Transverse colon (tissue), 4 donors: Measurements from ENCODE around the gene PPP3R2. TPM values are rescaled to one million over a fixed set of nuclear protein-coding genes. Genes with fewer than 3 reads are reported as not detected.
"Not testable (repeated sequence)": the region's sequence is repeated elsewhere in the genome, so short reads cannot be mapped to it uniquely, and the experiment has no call there.

Source experiments
- DNase-seq: peaks from one replicate; pipeline ENCODE4 v3.0.0-alpha.2; 2019
- H3K27ac ChIP-seq, 4 donors: fragments of 200-600 bp; sonication (generic); 2 replicates each; pipeline ENCODE4 v1.5.1; 2016 to 2018; ENCODE audit warnings: inconsistent platforms in 4 of 4
- H3K27me3 ChIP-seq: fragments of 200-600 bp; sonication (generic); 2 replicates; pipeline ENCODE4 v1.5.1; 2017; ENCODE audit warnings: inconsistent platforms
- H3K36me3 ChIP-seq, 4 donors: fragments of 200-600 bp; sonication (generic); 2 replicates each; pipeline ENCODE4 v1.5.1; 2017 to 2019; ENCODE audit warnings: inconsistent platforms in 4 of 4
- H3K4me1 ChIP-seq, 4 donors: fragments of 200-600 bp; sonication (generic); 2 replicates each; pipeline ENCODE4 v1.5.1; 2017 to 2020; ENCODE audit warnings: inconsistent platforms in 4 of 4
- H3K4me3 ChIP-seq, 4 donors: fragments of 200-600 bp; sonication (generic); 1 replicate in 1 of 4; 2 replicates in 3 of 4; pipeline versions ENCODE4 v1.5.1 to v1.6.1; 2017 to 2019; ENCODE audit warnings: inconsistent platforms in 4 of 4
- H3K9me3 ChIP-seq, 2 donors: fragments of 200-600 bp; sonication (generic); 2 replicates each; pipeline ENCODE4 v1.5.1; 2017 to 2019; ENCODE audit warnings: inconsistent platforms in 2 of 2
- EP300 ChIP-seq: sonication (generic); formaldehyde crosslinking; IDR thresholded peaks from one replicate; pipeline ENCODE4 v1.6.1; 2017; ENCODE audit warnings: antibody characterized with exemption, low read depth
- POLR2A ChIP-seq: fragments of 450-650 bp; IDR thresholded peaks from one replicate; pipeline ENCODE4 v1.6.1; 2016; ENCODE audit warnings: antibody characterized with exemption, mild to moderate bottlenecking, moderate library complexity
- POLR2AphosphoS5 ChIP-seq, 3 donors: sonication (generic); formaldehyde crosslinking; IDR thresholded peaks; one replicate each; pipeline ENCODE4 v1.6.1; 2016; ENCODE audit warnings: antibody characterized with exemption in 3 of 3
- WGBS, 2 donors: methylation state at CpG; one replicate each; pipeline ENCODE4 v1.1.5; 2018; ENCODE audit warnings: low coverage in 1 of 2; 5-methylcytosine and 5-hydroxymethylcytosine counted together
- in situ Hi-C, 4 donors: fragments of 200-750 bp; cut with MboI; loops; one replicate each; pipeline versions ENCODE4 v1.15.0 to v1.15.1; 2017; ENCODE audit warnings: low sequenced_read_pairs in 3 of 4, low pct_ligation_motif_present in 1 of 4, low pct_unique_long_range_greater_than_20kb in 1 of 4
- intact Hi-C: fragments of 100-400 bp; cut with DNase I; formaldehyde crosslinking; loops from one replicate; pipeline ENCODE4 v1.15.1; 2023; ENCODE audit warnings: low total_unique reads
- total RNA-seq, 4 donors: library from RNA; depleted of rRNA; stranded (reverse); fragments of >200 nt; gene quantifications; one replicate each; pipeline ENCODE4 v1.1.0, GENCODE V29; 2016
- TF ChIP-seq, protein P1 (sequence below), 5 experiments: fragments of 200-600 bp in 3 of 5; fragments of 450-650 bp in 2 of 5; sonication (generic) in 3 of 5; IDR thresholded peaks; 1 replicate in 2 of 5; 2 replicates in 3 of 5; pipeline ENCODE4 v1.5.1; 2016 to 2017; ENCODE audit warnings: antibody characterized with exemption in 5 of 5, inconsistent platforms in 3 of 5, mild to moderate bottlenecking in 2 of 5, moderate library complexity in 1 of 5

The PPP3R2 gene
- total RNA-seq, 4 donors from 2014 or later: not detected

DNA sequence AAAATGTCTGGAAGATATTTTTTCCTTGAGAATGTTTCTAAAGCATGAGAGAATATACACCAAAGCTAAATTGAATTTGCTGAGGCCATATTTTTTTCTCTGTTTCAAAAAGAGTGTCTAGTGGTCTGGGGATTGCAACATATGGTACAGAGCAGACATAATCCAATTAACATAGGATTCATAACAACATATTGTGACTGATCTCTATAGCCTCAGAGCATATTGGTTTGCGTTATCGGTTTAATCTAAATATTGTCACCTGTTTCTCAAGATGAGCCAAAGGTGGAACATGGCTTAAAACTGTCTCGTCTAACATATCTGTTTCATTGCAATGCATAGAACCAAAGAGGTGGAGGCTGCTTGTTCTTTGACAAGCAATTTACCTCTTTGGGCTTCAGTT, 3.9 kb downstream of the PPP3R2 start:
- Histone ChIP-seq H3K27ac (no peak overlapping the region), H3K9me3 (no peaks in the 10 kb centered on the region), H3K27me3 (no peaks in the 10 kb centered on the region), H3K36me3 (no peaks in the 10 kb centered on the region), H3K4me3 (no peak overlapping the region), H3K4me1 (no peaks in the 10 kb centered on the region)
- TF ChIP-seq POLR2A (no peak), POLR2AphosphoS5 (IDR thresholded peaks at IDR 0.05) (no peak), EP300 (no peak)
- TF ChIP-seq, protein P1, sequence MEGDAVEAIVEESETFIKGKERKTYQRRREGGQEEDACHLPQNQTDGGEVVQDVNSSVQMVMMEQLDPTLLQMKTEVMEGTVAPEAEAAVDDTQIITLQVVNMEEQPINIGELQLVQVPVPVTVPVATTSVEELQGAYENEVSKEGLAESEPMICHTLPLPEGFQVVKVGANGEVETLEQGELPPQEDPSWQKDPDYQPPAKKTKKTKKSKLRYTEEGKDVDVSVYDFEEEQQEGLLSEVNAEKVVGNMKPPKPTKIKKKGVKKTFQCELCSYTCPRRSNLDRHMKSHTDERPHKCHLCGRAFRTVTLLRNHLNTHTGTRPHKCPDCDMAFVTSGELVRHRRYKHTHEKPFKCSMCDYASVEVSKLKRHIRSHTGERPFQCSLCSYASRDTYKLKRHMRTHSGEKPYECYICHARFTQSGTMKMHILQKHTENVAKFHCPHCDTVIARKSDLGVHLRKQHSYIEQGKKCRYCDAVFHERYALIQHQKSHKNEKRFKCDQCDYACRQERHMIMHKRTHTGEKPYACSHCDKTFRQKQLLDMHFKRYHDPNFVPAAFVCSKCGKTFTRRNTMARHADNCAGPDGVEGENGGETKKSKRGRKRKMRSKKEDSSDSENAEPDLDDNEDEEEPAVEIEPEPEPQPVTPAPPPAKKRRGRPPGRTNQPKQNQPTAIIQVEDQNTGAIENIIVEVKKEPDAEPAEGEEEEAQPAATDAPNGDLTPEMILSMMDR (IDR thresholded peaks at IDR 0.05): no peak
- WGBS, 2 donors: 82 to 93% methylated on average over 3 of the region's 3 CpGs
- no peak for DNase-seq
- intact Hi-C loops: no loop called here
- in situ Hi-C loops: no loop called here

- H3K27me3 ChIP-seq, DNase-seq, H3K9me3 ChIP-seq, H3K27ac ChIP-seq, H3K36me3 ChIP-seq, in situ Hi-C loops, H3K4me1 ChIP-seq, H3K4me3 ChIP-seq, intact Hi-C loops: not testable (repeated sequence)
- 73 to 82% methylated on average over 5 to 6 of the region's 6 CpGs for WGBS, 2 donors
Observed at GRCh38 chr9:101590074-101590473, 4.7 kb downstream of the PPP3R2 start.

GRCh38 chr9:101587332-101588043, 7.3 kb downstream of the PPP3R2 start:
- Histone ChIP-seq H3K27ac (no peak overlapping the region), H3K4me1 (peaks cover 0 to 5% (median 0%) of the 10 kb centered on the region in 4 donors), H3K9me3 (no peaks in the 10 kb centered on the region), H3K36me3 (no peaks in the 10 kb centered on the region), H3K27me3 (no peaks in the 10 kb centered on the region), H3K4me3 (no peak overlapping the region)
- intact Hi-C loops: no loop called here
- WGBS, 2 donors: 81 to 91% methylated on average over 4 of the region's 4 CpGs
- in situ Hi-C loops: no loop called here
- DNase-seq: no peak
- TF ChIP-seq POLR2AphosphoS5 (IDR thresholded peaks at IDR 0.05): no peak
- TF ChIP-seq, protein P1 (IDR thresholded peaks at IDR 0.05): no peak
- no peak for TF ChIP-seq EP300
- TF ChIP-seq POLR2A: no peak

DNA sequence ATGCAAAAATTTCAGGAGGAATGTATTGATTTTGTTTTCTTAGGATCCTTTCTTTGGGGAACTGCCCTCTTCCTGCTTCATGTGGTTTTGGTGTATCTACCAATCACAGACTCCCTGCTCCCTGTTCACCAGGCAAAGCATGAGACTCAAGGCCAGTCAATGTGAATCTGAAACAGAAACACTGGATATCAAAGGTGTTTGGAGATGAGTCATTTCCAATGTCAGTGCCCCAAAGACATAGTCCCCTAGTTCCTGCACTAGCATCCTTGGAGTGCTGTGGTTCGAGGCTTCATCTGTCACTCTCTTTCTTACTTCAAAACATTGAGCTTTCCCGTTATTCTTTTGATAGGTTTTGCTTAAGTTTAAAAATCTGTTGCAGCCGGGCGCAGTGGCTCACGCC, 8.1 kb downstream of the PPP3R2 start:
- intact Hi-C loops (no loop called here), in situ Hi-C loops (no loop called here)
- H3K27ac ChIP-seq: no peak overlapping the region
- 82 to 100% methylated on average over 1 to 5 of the region's 5 CpGs for WGBS, 2 donors
- no peaks in the 10 kb centered on the region for H3K36me3 ChIP-seq
- H3K4me3 ChIP-seq: no peak overlapping the region
- H3K4me1 ChIP-seq: peaks cover 0 to 5% (median 0%) of the 10 kb centered on the region in 4 donors
- no peak for TF ChIP-seq EP300
- no peak for TF ChIP-seq POLR2AphosphoS5 (IDR thresholded peaks at IDR 0.05)
- TF ChIP-seq, protein P1 (IDR thresholded peaks at IDR 0.05): no peak
- no peak for TF ChIP-seq POLR2A
- no peak for DNase-seq
- no peaks in the 10 kb centered on the region for H3K27me3 ChIP-seq
- no peaks in the 10 kb centered on the region for H3K9me3 ChIP-seq

GRCh38 chr9:101585740-101586139, 9.0 kb downstream of the PPP3R2 start:
- 32 to 67% methylated on average over 3 of the region's 3 CpGs for WGBS, 2 donors
- no peak for TF ChIP-seq POLR2AphosphoS5 (IDR thresholded peaks at IDR 0.05)
- TF ChIP-seq, protein P1 (IDR thresholded peaks at IDR 0.05): no peak
- TF ChIP-seq POLR2A: no peak
- TF ChIP-seq EP300: no peak
- no peak for DNase-seq
- intact Hi-C loops (no loop called here), in situ Hi-C loops (no loop called here)
- H3K27me3 ChIP-seq: no peaks in the 10 kb centered on the region
- peak overlapping the region in 2 of 4 donors; percentile 9 to 49 for H3K27ac ChIP-seq
- H3K4me1 ChIP-seq: peaks cover 0 to 5% (median 0%) of the 10 kb centered on the region in 4 donors
- H3K9me3 ChIP-seq: no peaks in the 10 kb centered on the region
- H3K36me3 ChIP-seq: no peaks in the 10 kb centered on the region
- no peak overlapping the region for H3K4me3 ChIP-seq
